Stimulated activated CD8-positive, alpha-beta memory T cell treated with anti-CD3 and anti-CD28 coated beads, Interleukin-15, amount 100 ng/mL, for 1 hour (primary cell): ENCODE results near the gene HLA-DMB.

Source experiments
- DNase-seq: peaks from one replicate; pipeline ENCODE4 v3.0.0-alpha.2; 2020; ENCODE audit warnings: low read depth

Gene HLA-DMB

GRCh38 chr6:32971581-32972352 lies 30.9 kb upstream of the HLA-DMB start:
- DNase-seq: peak; percentile 99

- no peak for DNase-seq
Measured at GRCh38 chr6:32971242-32971580, 30.4 kb upstream of the HLA-DMB start.

- DNase-seq: peak; percentile 59
Measured at GRCh38 chr6:32970413-32971241, 29.8 kb upstream of the HLA-DMB start.

- DNase-seq: peak; percentile 46
Measured at GRCh38 chr6:32969685-32970412, 29.0 kb upstream of the HLA-DMB start.

- no peak for DNase-seq
Measured at GRCh38 chr6:32968867-32969684, 28.2 kb upstream of the HLA-DMB start.

GRCh38 chr6:32968093-32968866 lies 27.5 kb upstream of the HLA-DMB start, which contains the start of gene BRD2:
Gene BRD2 (plus strand): TSS chr6:32968594. CDS start chr6:32972899, 4,305 bp downstream.
- peak; percentile 91 for DNase-seq

- no peak for DNase-seq
Measured at GRCh38 chr6:32967151-32968091, 26.6 kb upstream of the HLA-DMB start.

- no peak for DNase-seq
Measured at GRCh38 chr6:32964776-32965175, 23.9 kb upstream of the HLA-DMB start.

- no peak for DNase-seq
Measured at GRCh38 chr6:32963866-32964265, 23.0 kb upstream of the HLA-DMB start.

- DNase-seq: no peak
Measured at GRCh38 chr6:32962213-32962826, 21.5 kb upstream of the HLA-DMB start.

- no peak for DNase-seq
Measured at GRCh38 chr6:32960563-32960962, 19.7 kb upstream of the HLA-DMB start.

- DNase-seq: no peak
Measured at GRCh38 chr6:32956176-32956575, 15.3 kb upstream of the HLA-DMB start.

GRCh38 chr6:32954986-32955802 lies 14.4 kb upstream of the HLA-DMB start:
- DNase-seq: no peak

- no peak for DNase-seq
Measured at GRCh38 chr6:32954267-32954666, 13.4 kb upstream of the HLA-DMB start.

- no peak for DNase-seq
Measured at GRCh38 chr6:32953775-32954174, 12.9 kb upstream of the HLA-DMB start.

GRCh38 chr6:32952817-32953739 lies 12.2 kb upstream of the HLA-DMB start, which contains the start of gene HLA-DMA:
Gene HLA-DMA (minus strand): TSS chr6:32953097. CDS start chr6:32953036, 61 bp downstream.
- no peak for DNase-seq

GRCh38 chr6:32950449-32950848 lies 9.6 kb upstream of the HLA-DMB start:
- DNase-seq: no peak
